Epithelial cell of esophagus (primary cell): ENCODE data around the gene LCOR.

Experiments
- DNase-seq: peaks from one replicate; pipeline ENCODE4 v3.0.0; 2010; ENCODE audit warnings: low read depth
- H3K4me3 ChIP-seq: 2 replicates; pipeline ENCODE4 v1.5.1; 2011; ENCODE audit warnings: mild to moderate bottlenecking, low read length, control low read depth
- TF ChIP-seq, protein P1 (sequence below): IDR thresholded peaks from 2 replicates; pipeline ENCODE4 v1.5.1; 2011; ENCODE audit warnings: low read depth, mild to moderate bottlenecking, low read length, control low read depth, inconsistent platforms; ENCODE audit not compliant: insufficient read depth; ENCODE audit errors: missing control alignments

LCOR gene

DNA sequence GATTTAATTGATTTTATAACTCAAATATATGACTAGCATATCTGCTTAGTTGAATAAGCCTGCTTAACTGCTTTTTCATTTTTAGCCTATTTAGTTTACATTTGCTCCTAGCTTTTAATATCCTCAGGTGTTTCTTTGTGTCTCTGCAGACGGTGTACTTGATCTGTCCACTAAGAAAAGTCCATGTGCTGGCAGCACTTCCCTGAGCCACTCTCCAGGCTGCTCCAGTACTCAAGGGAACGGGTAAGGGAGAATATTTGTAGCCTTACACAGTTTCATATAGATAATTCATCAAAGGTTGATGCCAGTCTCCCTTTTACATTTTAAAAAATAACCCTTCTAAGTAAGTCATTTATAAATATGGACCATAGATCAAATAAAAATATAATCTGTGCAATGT, 119.9 kb downstream of the LCOR start:
- DNase-seq, result no peak
- TF ChIP-seq, protein P1, sequence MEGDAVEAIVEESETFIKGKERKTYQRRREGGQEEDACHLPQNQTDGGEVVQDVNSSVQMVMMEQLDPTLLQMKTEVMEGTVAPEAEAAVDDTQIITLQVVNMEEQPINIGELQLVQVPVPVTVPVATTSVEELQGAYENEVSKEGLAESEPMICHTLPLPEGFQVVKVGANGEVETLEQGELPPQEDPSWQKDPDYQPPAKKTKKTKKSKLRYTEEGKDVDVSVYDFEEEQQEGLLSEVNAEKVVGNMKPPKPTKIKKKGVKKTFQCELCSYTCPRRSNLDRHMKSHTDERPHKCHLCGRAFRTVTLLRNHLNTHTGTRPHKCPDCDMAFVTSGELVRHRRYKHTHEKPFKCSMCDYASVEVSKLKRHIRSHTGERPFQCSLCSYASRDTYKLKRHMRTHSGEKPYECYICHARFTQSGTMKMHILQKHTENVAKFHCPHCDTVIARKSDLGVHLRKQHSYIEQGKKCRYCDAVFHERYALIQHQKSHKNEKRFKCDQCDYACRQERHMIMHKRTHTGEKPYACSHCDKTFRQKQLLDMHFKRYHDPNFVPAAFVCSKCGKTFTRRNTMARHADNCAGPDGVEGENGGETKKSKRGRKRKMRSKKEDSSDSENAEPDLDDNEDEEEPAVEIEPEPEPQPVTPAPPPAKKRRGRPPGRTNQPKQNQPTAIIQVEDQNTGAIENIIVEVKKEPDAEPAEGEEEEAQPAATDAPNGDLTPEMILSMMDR, result no peak
- H3K4me3 ChIP-seq, result no peak overlapping the region

DNA sequence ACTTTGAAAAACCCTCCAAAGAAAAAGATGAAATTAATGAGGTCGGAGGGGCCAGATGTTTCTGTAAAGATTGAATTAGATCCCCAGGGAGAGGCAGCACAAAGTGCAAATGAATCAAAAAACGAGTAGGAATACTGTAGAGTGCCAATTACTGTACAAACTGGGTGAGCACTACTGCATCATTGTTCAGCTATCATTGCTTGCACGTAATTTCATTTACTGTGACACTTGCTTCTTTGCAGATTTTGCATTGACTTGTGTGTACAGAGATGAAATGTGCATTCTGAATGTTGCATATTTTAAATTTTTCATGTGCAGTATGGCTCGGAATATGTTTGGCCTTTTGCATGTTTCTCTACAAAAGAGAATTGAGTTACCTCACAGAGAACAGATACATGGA, 123.7 kb downstream of the LCOR start:
- no peak for DNase-seq
- H3K4me3 ChIP-seq, result no peak overlapping the region
- TF ChIP-seq, protein P1, result no peak

DNA sequence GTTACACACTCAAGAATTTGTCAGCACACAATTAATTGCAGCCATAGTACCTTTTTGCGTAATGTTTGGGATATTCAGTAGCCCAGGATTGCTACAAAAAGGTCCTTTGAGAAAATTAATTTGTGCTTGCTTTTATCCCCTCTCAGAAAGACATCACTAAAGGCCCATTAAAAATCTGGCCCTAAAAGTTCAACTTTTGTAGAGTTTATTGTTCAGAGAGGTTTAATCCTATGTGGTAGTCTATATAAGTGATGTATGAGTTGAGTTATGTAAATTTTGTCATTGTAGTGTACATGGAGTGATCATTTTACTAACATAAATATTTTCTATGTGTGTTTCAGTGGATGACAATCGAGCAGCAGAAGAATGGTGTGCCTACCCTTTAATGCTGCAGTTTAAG, 126.0 kb downstream of the LCOR start:
- no peak overlapping the region for H3K4me3 ChIP-seq
- TF ChIP-seq, protein P1, result no peak
- no peak for DNase-seq

DNA sequence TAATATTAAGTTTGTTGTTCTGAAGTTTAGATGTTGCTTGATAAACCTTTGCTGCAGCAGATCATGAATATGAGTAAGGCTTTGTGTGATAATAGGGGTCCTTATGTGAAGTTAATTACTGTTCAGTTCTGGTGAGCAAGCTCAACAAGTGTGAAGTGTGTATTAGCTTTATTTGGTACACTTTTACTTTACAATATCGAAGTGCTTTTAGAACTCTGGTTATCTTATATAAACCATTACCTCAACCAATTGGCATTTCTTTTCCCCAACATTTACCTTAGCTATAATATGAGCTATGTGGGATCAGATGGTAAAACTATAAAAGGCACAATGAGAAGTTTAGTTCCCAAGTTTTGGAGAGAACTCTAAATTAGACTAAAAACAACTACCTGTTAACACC, 127.6 kb downstream of the LCOR start:
- TF ChIP-seq, protein P1, result no peak
- H3K4me3 ChIP-seq, result no peak overlapping the region
- no peak for DNase-seq

DNA sequence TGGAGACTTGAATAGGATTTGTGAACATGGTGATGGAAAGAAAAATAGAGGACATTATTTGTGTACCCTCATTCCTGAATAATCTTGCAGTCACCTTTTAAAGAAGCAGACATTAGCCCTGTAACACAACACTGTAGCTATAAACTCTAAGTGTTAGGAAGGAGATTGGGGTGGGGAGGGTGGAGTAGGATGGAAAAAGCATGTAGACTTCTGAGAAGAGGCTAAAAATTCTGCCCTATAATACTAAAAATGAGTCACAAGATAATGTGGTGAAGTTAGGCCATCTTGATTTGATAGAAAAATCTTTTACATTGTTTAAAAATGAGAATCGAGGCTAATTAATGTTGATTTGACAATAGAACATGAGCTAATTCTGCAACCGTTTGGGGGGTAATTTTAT, 128.8 kb downstream of the LCOR start:
- no peak overlapping the region for H3K4me3 ChIP-seq
- TF ChIP-seq, protein P1, result no peak
- DNase-seq, result no peak

DNA sequence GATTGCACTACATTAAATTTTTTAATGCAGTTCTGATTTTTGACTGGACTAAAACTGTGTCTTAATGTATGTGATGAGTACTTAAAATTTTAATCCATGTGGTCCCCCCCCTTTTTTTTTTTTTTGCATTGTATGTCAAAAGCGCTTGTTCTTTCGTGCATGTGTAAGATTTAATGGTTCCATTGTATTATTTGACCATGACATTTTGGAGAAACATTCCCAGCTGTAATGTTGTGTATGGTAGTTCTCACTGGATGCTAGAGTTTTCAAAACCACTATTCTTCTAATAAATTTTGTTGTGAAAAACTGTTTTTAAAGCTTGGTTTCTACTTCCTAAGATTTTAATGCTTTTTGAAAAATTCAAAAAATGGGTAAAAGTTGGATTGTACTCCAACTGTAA, 132.0 kb downstream of the LCOR start:
- H3K4me3 ChIP-seq, result no peak overlapping the region
- TF ChIP-seq, protein P1, result no peak

DNA sequence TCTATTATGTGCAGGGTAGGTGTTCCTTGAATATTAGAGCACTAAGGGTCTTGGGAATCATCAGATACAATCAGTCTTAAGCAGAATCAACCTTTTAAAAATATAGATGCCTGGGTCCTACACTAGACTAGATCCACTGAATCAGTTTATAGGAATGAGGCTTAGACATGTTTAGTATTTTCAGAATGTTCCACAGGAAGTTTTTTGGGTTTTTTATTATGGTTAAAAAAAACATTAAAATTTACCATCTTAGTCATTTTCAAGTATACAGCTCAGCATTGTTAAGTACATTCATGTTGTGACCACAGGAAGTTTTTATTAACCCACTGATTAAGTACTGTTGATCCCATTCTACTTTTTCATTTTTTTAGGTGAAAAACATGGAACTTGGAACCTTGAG, 135.7 kb downstream of the LCOR start:
- DNase-seq, result no peak
- TF ChIP-seq, protein P1, result no peak
- H3K4me3 ChIP-seq, result no peak overlapping the region

More for the DNA sequence above, 132.0 kb downstream of the LCOR start:
- DNase-seq, result no peak
